ENCODE results near the gene CREM. TPM values are rescaled to one million over a fixed set of nuclear protein-coding genes. Genes with fewer than 3 reads are reported as not detected.
A peak's percentile ranks its signal among the peaks of the same experiment; 100 is the strongest.

Gene CREM
- total and polyA plus RNA-seq, 8 donors, result 17.6 to 43.5 (median 33.9) TPM

DNA sequence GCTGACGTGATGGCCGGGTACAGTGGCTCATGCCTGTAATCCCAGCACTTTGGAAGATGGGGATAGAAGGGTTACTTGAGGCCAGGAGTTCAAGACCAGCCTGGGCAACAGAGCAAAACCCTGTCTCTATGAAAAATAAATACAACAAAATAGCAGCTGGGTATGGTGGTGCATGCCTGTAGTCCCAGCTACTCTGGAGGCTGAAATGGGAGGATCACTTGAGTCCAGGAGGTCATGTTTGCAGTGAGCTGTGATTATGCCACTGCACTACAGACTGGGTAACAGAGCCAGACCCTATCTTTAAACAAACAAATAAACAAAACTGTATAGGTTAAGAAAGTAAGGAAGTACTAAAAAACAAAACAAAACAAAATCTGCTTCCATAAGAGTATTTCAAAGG is 30.3 kb upstream of the CREM start:
- Histone ChIP-seq H3K36me3 (no peaks in the 10 kb centered on the region), H3K27me3 (peaks cover 0 to 12% of the 10 kb centered on the region in 2 donors), H3K9me3 (no peaks in the 10 kb centered on the region), H3K4me1 (no peaks in the 10 kb centered on the region), H3K27ac (no peak overlapping the region), H3K4me3 (no peak overlapping the region)
- no peak for DNase-seq
- intact Hi-C loops (cut with DNase I), result no loop called here
- ATAC-seq, result no peak
- TF ChIP-seq, protein P1, sequence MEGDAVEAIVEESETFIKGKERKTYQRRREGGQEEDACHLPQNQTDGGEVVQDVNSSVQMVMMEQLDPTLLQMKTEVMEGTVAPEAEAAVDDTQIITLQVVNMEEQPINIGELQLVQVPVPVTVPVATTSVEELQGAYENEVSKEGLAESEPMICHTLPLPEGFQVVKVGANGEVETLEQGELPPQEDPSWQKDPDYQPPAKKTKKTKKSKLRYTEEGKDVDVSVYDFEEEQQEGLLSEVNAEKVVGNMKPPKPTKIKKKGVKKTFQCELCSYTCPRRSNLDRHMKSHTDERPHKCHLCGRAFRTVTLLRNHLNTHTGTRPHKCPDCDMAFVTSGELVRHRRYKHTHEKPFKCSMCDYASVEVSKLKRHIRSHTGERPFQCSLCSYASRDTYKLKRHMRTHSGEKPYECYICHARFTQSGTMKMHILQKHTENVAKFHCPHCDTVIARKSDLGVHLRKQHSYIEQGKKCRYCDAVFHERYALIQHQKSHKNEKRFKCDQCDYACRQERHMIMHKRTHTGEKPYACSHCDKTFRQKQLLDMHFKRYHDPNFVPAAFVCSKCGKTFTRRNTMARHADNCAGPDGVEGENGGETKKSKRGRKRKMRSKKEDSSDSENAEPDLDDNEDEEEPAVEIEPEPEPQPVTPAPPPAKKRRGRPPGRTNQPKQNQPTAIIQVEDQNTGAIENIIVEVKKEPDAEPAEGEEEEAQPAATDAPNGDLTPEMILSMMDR (IDR thresholded peaks at IDR 0.05), result no peak

DNA sequence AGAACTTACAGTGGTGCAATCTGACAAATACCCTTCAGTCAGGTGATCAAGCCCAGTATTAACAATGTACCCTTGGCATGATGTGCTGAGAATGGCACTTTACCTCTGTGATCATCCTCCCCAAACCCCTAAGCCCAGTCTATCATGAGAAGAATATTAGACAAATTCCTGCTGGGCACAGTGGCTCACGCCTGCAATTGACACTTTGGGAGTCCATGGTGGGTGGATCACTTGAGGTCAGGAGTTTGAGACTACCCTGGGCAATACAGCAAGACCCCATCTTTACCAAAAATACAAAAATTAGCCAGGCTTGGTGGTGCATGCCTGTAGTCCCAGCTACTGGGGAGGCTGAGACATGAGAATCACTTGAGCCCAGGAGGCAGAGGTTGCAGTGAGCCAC is 29.1 kb upstream of the CREM start:
- H3K4me3 ChIP-seq, result no peak overlapping the region
- H3K36me3 ChIP-seq, result no peaks in the 10 kb centered on the region
- intact Hi-C loops (cut with DNase I), result no loop called here
- H3K4me1 ChIP-seq, result no peaks in the 10 kb centered on the region
- ATAC-seq (no peak), DNase-seq (no peak)
- H3K27me3 ChIP-seq, result peaks cover 0 to 12% of the 10 kb centered on the region in 2 donors
- no peaks in the 10 kb centered on the region for H3K9me3 ChIP-seq
- TF ChIP-seq, protein P1 (IDR thresholded peaks at IDR 0.05), result no peak
- H3K27ac ChIP-seq, result no peak overlapping the region

DNA sequence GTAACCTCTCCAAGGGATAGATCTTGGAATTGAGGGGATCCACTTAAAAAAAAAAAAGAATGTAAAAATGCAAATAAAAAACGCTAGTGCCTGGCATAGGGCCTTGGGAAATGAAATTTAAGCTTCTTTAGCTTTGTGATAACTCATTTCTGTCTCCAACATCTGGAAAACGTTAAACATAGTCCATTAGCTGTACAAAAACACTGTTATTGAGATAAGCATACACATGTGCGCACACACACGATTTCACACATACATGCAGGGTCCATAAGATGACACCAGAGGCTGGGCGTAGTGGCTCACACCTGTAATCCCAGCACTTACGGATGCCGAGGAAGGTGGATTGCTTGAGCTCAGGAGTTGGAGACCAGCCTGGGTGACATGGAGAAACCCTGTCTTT is 22.8 kb upstream of the CREM start:
- H3K4me3 ChIP-seq, result no peak overlapping the region
- TF ChIP-seq, protein P1 (IDR thresholded peaks at IDR 0.05), result no peak
- no peak overlapping the region for H3K27ac ChIP-seq
- H3K9me3 ChIP-seq, result no peaks in the 10 kb centered on the region
- intact Hi-C loops (cut with DNase I), result no loop called here
- H3K4me1 ChIP-seq, result no peaks in the 10 kb centered on the region
- ATAC-seq (no peak), DNase-seq (peak in 2 of 4 donors; percentile 73 to 76)
- H3K27me3 ChIP-seq, result no peaks in the 10 kb centered on the region
- H3K36me3 ChIP-seq, result no peaks in the 10 kb centered on the region

- no peak for ATAC-seq
- H3K9me3 ChIP-seq, result no peaks in the 10 kb centered on the region
- TF ChIP-seq, protein P1 (IDR thresholded peaks at IDR 0.05), result no peak
- H3K4me3 ChIP-seq, result no peak overlapping the region
- DNase-seq, result no peak
- intact Hi-C loops (cut with DNase I), result no loop called here
- no peaks in the 10 kb centered on the region for H3K4me1 ChIP-seq
- H3K27me3 ChIP-seq, result no peaks in the 10 kb centered on the region
- H3K27ac ChIP-seq, result no peak overlapping the region
- H3K36me3 ChIP-seq, result no peaks in the 10 kb centered on the region
Measured at GRCh38 chr10:35112571-35112970, 14.1 kb upstream of the CREM start.

GRCh38 chr10:35119378-35119777 is 7.3 kb upstream of the CREM start:
- DNase-seq (no peak), ATAC-seq (no peak)
- Histone ChIP-seq H3K4me1 (no peaks in the 10 kb centered on the region), H3K4me3 (no peak overlapping the region), H3K27ac (no peak overlapping the region), H3K9me3 (no peaks in the 10 kb centered on the region), H3K27me3 (no peaks in the 10 kb centered on the region), H3K36me3 (no peaks in the 10 kb centered on the region)
- TF ChIP-seq, protein P1 (IDR thresholded peaks at IDR 0.05), result no peak
- intact Hi-C loops (cut with DNase I), result loop anchor here in 1 of 2 donors (5.0 kb wide), 1 partner anchor 113 kb away; no protein-coding TSS in a partner anchor

Data from left lung (tissue), 10 donors.